GM10248 (cell line): ENCODE results near the gene PGAM1.
A peak's percentile ranks its signal among the peaks of the same experiment; 100 is the strongest.
"Not testable (repeated sequence)": the region's sequence is repeated elsewhere in the genome, so short reads cannot be mapped to it uniquely, and the experiment has no call there.

ENCODE experiments used
- CTCF ChIA-PET: fragments of 300-600 bp; sonication (Branson Sonifier 250); formaldehyde crosslinking; extraction: SDS; loops from one replicate; lab custom pipeline; 2021; ENCODE audit warnings: antibody characterized with exemption; lab: Yijun Ruan, JAX
- POLR2A ChIA-PET: fragments of 350-650 bp; sonication (Branson Sonifier 250); formaldehyde crosslinking; extraction: SDS; loops from one replicate; lab custom pipeline; 2020; ENCODE audit warnings: antibody characterized with exemption; lab: Yijun Ruan, JAX
- DNase-seq: peaks from one replicate; pipeline ENCODE4 v3.0.0; 2012; ENCODE audit errors: extremely low spot score
- CTCF ChIP-seq: IDR thresholded peaks from 2 replicates; pipeline ENCODE4 v1.5.1; 2012; ENCODE audit warnings: mild to moderate bottlenecking, low read depth; ENCODE audit errors: extremely low read depth, missing control alignments, control extremely low read depth

PGAM1 gene

GRCh38 chr10:97407211-97407951, 18.6 kb upstream of the PGAM1 start:
- CTCF ChIA-PET, result interaction anchor here (0.7 to 5.0 kb wide), 13 partner anchors 13 to 148 kb away, joined by 3 to 62 read pairs (median 3); no protein-coding TSS in a partner anchor
- peak; percentile 80 for DNase-seq
- POLR2A ChIA-PET, result no interaction called here
- TF ChIP-seq CTCF, result peak; percentile 88

GRCh38 chr10:97407952-97408248, 18.1 kb upstream of the PGAM1 start:
- CTCF ChIA-PET, result interaction anchor here (0.9 to 5.0 kb wide), 7 partner anchors 13 to 145 kb away, joined by 3 to 62 read pairs (median 5); no protein-coding TSS in a partner anchor
- POLR2A ChIA-PET, result no interaction called here
- no peak for TF ChIP-seq CTCF
- DNase-seq, result no peak

- no peak for DNase-seq
- no peak for TF ChIP-seq CTCF
- ChIA-PET CTCF (interaction anchor here (0.6 to 5.0 kb wide), 11 partner anchors 9 to 1807 kb away, joined by 3 to 62 read pairs (median 5); partner anchors contain the start of gene UBTD1), POLR2A (no interaction called here)
Observed at GRCh38 chr10:97408496-97408992, 17.4 kb upstream of the PGAM1 start.

- TF ChIP-seq CTCF, result no peak
- CTCF ChIA-PET, result interaction anchor here (1.4 to 5.6 kb wide), 3 partner anchors 9 to 12 kb away, joined by 5 to 38 read pairs (median 7); partner anchors contain the start of gene RRP12
- DNase-seq, result no peak
- POLR2A ChIA-PET, result interaction anchor here (1.2 kb wide), 1 partner anchor 10 kb away, joined by 7 read pairs; the partner anchor contains the start of gene RRP12
Observed at GRCh38 chr10:97411406-97411805, 14.6 kb upstream of the PGAM1 start.

- CTCF ChIA-PET, result interaction anchor here (0.8 to 5.6 kb wide), 4 partner anchors 10 to 199 kb away, joined by 3 to 38 read pairs (median 4); partner anchors contain the start of gene RRP12
- DNase-seq, result no peak
- POLR2A ChIA-PET, result interaction anchor here (0.6 to 2.1 kb wide), 2 partner anchors 12 to 15 kb away, joined by 5 to 9 read pairs; partner anchors contain the start of gene RRP12
- TF ChIP-seq CTCF, result no peak
Observed at GRCh38 chr10:97412891-97413304, 13.1 kb upstream of the PGAM1 start.

GRCh38 chr10:97416565-97416964, 9.4 kb upstream of the PGAM1 start:
- CTCF ChIA-PET, result no interaction called here
- POLR2A ChIA-PET, result no interaction called here
- no peak for TF ChIP-seq CTCF
- DNase-seq, result no peak

- CTCF ChIA-PET, result interaction anchor here (2.0 to 7.0 kb wide), 3 partner anchors 12 to 23 kb away, joined by 7 to 62 read pairs (median 8); partner anchors contain the start of gene RRP12
- POLR2A ChIA-PET, DNase-seq: not testable (repeated sequence)
Observed at GRCh38 chr10:97423757-97424098, 2.3 kb upstream of the PGAM1 start.
